K562 (cell line): Measurements from ENCODE around the gene PSMB7. TPM values are rescaled to one million over a fixed set of nuclear protein-coding genes. Genes with fewer than 3 reads are reported as not detected.

Experiments used
- CHD2 ChIP-seq: IDR thresholded peaks from 2 replicates; pipeline ENCODE4 v1.6.1; 2011; ENCODE audit warnings: low read depth, low read length
- FOXJ3 ChIP-seq: sonication (generic); formaldehyde crosslinking; IDR thresholded peaks from 2 replicates; pipeline ENCODE4 v1.4.0; 2020; ENCODE audit warnings: mild to moderate bottlenecking, missing genetic modification reagents
- GABPB1 ChIP-seq: sonication (generic); formaldehyde crosslinking; IDR thresholded peaks from 2 replicates; pipeline ENCODE4 v1.8.0; 2022; ENCODE audit warnings: mild to moderate bottlenecking, missing genetic modification reagents
- NFRKB ChIP-seq: fragments of 450-650 bp; IDR thresholded peaks from 2 replicates; pipeline ENCODE4 v1.6.1; 2016; ENCODE audit warnings: low read depth
- SIX5 ChIP-seq, 2 experiments: IDR thresholded peaks; 2 replicates each; pipeline ENCODE4 v1.6.1; 2011; ENCODE audit warnings: low read length in 2 of 2, borderline replicate concordance in 1 of 2, low read depth in 1 of 2, mild to moderate bottlenecking in 1 of 2, moderate library complexity in 1 of 2; ENCODE audit not compliant: insufficient read depth in 1 of 2
- XRCC4 ChIP-seq: IDR thresholded peaks from one replicate; pipeline ENCODE4 v1.6.1; 2011; ENCODE audit not compliant: insufficient read depth, insufficient read length; ENCODE audit errors: extremely low read depth
- ZNF184 ChIP-seq: sonication (generic); formaldehyde crosslinking; IDR thresholded peaks from 2 replicates; pipeline ENCODE4 v1.5.0; 2020; ENCODE audit warnings: missing genetic modification reagents
- ZNF263 ChIP-seq: sonication (generic); formaldehyde crosslinking; IDR thresholded peaks from 2 replicates; pipeline ENCODE4 v1.8.0; 2022; ENCODE audit warnings: mild to moderate bottlenecking, missing genetic modification reagents, borderline replicate concordance
- polyA plus RNA-seq, 8 experiments: library from polyadenylated mRNA; depleted of rRNA in 4 of 8; stranded (reverse) in 5 of 8; unstranded in 3 of 8; fragments of >200 nt; fragmentation: Nextera tagmentation in 2 of 8; fragmentation: Illumina TruSeq in 1 of 8; extraction: Ambion mirVana in 2 of 8; extraction: Trizol in 1 of 8; gene quantifications; 2 replicates each; pipeline versions ENCODE4 v1.2.1 to v1.2.3, GENCODE V29; 2011 to 2014; ENCODE audit warnings: inconsistent platforms in 1 of 8, missing spikeins in 1 of 8
- total RNA-seq, 7 experiments: library from RNA; depleted of rRNA in 6 of 7; stranded (reverse); fragments of >200 nt in 6 of 7; fragmentation: Illumina TruSeq in 2 of 7; extraction: Trizol in 2 of 7; gene quantifications; 2 replicates each; pipeline versions ENCODE4 v1.2.1 to v1.2.3, GENCODE V29; 2011 to 2021; ENCODE audit warnings: low replicate concordance in 1 of 7
- TF ChIP-seq, protein P1 (sequence below): IDR thresholded peaks from 3 replicates; pipeline ENCODE4 v1.6.1; 2011; ENCODE audit warnings: borderline replicate concordance, mild to moderate bottlenecking, moderate library complexity; ENCODE audit not compliant: insufficient read length; ENCODE audit errors: extremely low read depth
- TF ChIP-seq, protein P2 (sequence below): fragments of 150-350 bp; conservative IDR thresholded peaks from 2 replicates; pipeline ENCODE4 v1.6.1; 2014; ENCODE audit warnings: low read length
- TF ChIP-seq, protein P3 (sequence below): sonication (generic); formaldehyde crosslinking; IDR thresholded peaks from 2 replicates; pipeline ENCODE4 v1.8.1; 2022; ENCODE audit warnings: missing genetic modification reagents
- TF ChIP-seq, protein P4 (sequence below), 2 experiments: fragments of 250-450 bp in 1 of 2; fragments of 450-650 bp in 1 of 2; sonication (Bioruptor Pico) in 1 of 2; IDR thresholded peaks; 2 replicates each; pipeline versions ENCODE4 v1.6.1 to v1.8.0; 2016 to 2021; ENCODE audit warnings: mild to moderate bottlenecking in 2 of 2, moderate library complexity in 2 of 2, missing compliant biosample characterization in 1 of 2, missing genetic modification characterization in 1 of 2
- TF ChIP-seq, protein P5 (sequence below): fragments of 450-650 bp; IDR thresholded peaks from 2 replicates; pipeline ENCODE4 v1.6.1; 2018; ENCODE audit warnings: mild to moderate bottlenecking, low read depth; ENCODE audit not compliant: partially characterized antibody
- TF ChIP-seq, protein P6 (sequence below): fragments of 200-400 bp; formaldehyde crosslinking; IDR thresholded peaks from 2 replicates; pipeline ENCODE4 v1.6.1; 2017; ENCODE audit warnings: mild to moderate bottlenecking, low read depth, low read length, moderate library complexity

Gene PSMB7
- total and polyA plus RNA-seq, 9 of the 15 experiments (the other 6 are each of a cell fraction or from before 2014, with no cell fraction given): 321 to 978 (median 407) TPM

DNA sequence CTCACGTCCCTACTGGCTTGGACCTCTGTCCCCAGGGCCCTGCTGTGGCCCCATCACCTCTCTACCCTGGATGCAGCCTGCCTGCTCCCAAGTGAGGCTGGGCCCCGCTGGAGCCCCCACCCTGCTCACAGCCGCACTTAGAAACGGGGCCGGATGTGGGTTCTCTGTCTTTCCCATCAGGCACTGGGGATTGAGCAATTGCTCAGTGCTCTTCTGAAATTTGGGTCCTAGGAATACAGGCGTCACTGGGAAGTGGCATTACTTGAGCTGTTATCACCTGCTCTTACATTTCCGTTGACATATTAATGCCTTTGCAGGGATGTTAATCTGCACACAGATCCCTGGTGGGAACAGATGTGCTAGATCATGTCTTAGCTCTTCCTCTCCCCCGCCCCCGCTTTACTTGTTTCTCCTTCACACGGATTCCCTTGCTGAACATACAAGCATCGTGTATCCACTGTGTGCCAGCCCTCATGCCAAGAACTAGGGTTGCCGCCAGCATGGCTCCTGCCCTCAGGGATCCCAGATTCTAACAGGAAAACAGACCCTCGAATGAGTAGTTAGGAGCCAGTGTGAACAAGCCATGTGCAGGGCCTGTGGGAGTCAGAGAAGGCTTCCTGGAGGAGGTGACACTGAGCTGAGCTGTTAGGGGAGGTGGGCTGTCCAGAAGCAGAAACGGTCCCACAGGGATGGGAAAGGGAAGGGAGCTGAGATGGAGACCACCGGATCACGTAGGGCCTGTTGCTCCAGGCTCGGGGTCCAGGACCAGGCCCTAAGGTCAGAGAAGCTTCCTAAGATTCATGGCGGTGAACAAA is 92.4 kb downstream of the PSMB7 start (continued):
- TF ChIP-seq, protein P1, sequence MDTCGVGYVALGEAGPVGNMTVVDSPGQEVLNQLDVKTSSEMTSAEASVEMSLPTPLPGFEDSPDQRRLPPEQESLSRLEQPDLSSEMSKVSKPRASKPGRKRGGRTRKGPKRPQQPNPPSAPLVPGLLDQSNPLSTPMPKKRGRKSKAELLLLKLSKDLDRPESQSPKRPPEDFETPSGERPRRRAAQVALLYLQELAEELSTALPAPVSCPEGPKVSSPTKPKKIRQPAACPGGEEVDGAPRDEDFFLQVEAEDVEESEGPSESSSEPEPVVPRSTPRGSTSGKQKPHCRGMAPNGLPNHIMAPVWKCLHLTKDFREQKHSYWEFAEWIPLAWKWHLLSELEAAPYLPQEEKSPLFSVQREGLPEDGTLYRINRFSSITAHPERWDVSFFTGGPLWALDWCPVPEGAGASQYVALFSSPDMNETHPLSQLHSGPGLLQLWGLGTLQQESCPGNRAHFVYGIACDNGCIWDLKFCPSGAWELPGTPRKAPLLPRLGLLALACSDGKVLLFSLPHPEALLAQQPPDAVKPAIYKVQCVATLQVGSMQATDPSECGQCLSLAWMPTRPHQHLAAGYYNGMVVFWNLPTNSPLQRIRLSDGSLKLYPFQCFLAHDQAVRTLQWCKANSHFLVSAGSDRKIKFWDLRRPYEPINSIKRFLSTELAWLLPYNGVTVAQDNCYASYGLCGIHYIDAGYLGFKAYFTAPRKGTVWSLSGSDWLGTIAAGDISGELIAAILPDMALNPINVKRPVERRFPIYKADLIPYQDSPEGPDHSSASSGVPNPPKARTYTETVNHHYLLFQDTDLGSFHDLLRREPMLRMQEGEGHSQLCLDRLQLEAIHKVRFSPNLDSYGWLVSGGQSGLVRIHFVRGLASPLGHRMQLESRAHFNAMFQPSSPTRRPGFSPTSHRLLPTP: no peak
- TF ChIP-seq, protein P2, sequence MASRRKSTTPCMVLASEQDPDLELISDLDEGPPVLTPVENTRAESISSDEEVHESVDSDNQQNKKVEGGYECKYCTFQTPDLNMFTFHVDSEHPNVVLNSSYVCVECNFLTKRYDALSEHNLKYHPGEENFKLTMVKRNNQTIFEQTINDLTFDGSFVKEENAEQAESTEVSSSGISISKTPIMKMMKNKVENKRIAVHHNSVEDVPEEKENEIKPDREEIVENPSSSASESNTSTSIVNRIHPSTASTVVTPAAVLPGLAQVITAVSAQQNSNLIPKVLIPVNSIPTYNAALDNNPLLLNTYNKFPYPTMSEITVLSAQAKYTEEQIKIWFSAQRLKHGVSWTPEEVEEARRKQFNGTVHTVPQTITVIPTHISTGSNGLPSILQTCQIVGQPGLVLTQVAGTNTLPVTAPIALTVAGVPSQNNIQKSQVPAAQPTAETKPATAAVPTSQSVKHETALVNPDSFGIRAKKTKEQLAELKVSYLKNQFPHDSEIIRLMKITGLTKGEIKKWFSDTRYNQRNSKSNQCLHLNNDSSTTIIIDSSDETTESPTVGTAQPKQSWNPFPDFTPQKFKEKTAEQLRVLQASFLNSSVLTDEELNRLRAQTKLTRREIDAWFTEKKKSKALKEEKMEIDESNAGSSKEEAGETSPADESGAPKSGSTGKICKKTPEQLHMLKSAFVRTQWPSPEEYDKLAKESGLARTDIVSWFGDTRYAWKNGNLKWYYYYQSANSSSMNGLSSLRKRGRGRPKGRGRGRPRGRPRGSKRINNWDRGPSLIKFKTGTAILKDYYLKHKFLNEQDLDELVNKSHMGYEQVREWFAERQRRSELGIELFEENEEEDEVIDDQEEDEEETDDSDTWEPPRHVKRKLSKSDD: no peak
- TF ChIP-seq, protein P3, sequence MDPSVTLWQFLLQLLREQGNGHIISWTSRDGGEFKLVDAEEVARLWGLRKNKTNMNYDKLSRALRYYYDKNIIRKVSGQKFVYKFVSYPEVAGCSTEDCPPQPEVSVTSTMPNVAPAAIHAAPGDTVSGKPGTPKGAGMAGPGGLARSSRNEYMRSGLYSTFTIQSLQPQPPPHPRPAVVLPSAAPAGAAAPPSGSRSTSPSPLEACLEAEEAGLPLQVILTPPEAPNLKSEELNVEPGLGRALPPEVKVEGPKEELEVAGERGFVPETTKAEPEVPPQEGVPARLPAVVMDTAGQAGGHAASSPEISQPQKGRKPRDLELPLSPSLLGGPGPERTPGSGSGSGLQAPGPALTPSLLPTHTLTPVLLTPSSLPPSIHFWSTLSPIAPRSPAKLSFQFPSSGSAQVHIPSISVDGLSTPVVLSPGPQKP: no peak
- TF ChIP-seq, protein P4, sequence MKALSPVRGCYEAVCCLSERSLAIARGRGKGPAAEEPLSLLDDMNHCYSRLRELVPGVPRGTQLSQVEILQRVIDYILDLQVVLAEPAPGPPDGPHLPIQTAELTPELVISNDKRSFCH (CRISPR knock-in tag; IDR thresholded peaks at IDR 0.05): no peak
- TF ChIP-seq, protein P4 (tag; IDR thresholded peaks at IDR 0.05): no peak
- TF ChIP-seq SIX5 (IDR thresholded peaks at IDR 0.05; ENCODE audit: borderline replicate concordance in 1 of 2, insufficient read depth in 1 of 2, low read depth in 1 of 2, low read length in 2 of 2): no peak
- no peak for TF ChIP-seq FOXJ3
- TF ChIP-seq GABPB1 (CRISPR knock-in tag): no peak; the same call in 1 of the 2 replicates
- TF ChIP-seq ZNF184 (CRISPR knock-in tag): no peak
- no peak for TF ChIP-seq NFRKB
- no peak for TF ChIP-seq ZNF263 (CRISPR knock-in tag)
- no peak for TF ChIP-seq XRCC4
- no peak for TF ChIP-seq CHD2
- TF ChIP-seq, protein P5, sequence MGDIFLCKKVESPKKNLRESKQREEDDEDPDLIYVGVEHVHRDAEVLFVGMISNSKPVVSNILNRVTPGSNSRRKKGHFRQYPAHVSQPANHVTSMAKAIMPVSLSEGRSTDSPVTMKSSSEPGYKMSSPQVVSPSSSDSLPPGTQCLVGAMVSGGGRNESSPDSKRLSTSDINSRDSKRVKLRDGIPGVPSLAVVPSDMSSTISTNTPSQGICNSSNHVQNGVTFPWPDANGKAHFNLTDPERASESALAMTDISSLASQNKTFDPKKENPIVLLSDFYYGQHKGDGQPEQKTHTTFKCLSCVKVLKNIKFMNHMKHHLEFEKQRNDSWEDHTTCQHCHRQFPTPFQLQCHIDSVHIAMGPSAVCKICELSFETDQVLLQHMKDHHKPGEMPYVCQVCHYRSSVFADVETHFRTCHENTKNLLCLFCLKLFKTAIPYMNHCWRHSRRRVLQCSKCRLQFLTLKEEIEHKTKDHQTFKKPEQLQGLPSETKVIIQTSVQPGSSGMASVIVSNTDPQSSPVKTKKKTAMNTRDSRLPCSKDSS: no peak
- TF ChIP-seq, protein P6, sequence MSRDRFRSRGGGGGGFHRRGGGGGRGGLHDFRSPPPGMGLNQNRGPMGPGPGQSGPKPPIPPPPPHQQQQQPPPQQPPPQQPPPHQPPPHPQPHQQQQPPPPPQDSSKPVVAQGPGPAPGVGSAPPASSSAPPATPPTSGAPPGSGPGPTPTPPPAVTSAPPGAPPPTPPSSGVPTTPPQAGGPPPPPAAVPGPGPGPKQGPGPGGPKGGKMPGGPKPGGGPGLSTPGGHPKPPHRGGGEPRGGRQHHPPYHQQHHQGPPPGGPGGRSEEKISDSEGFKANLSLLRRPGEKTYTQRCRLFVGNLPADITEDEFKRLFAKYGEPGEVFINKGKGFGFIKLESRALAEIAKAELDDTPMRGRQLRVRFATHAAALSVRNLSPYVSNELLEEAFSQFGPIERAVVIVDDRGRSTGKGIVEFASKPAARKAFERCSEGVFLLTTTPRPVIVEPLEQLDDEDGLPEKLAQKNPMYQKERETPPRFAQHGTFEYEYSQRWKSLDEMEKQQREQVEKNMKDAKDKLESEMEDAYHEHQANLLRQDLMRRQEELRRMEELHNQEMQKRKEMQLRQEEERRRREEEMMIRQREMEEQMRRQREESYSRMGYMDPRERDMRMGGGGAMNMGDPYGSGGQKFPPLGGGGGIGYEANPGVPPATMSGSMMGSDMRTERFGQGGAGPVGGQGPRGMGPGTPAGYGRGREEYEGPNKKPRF: no peak
